Measurements from ENCODE around the gene A4GALT.
"Not testable (repeated sequence)": the region's sequence is repeated elsewhere in the genome, so short reads cannot be mapped to it uniquely, and the experiment has no call there.

A4GALT gene

DNA sequence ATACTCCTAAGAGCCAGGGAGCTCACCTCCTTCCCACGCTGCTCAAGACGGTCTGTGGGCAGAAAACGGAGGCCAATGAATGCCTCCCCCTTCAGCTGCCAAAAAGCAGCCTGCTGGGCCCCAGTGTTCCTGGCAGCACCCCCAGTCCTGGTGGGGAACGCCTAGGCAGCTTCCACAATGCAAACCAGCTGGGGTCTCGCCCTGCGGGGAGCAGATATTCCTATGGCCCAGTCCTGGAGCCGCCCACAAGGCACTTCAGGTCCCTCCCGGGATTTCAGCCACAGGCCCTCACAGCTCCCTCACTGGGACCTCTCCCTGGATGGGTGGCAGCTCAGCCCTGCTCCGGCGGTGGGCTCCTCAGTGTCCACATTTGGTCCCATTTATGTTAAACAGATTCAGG lies 29.2 kb downstream of the A4GALT start:
- H3K9me3 ChIP-seq: no peaks in the 10 kb centered on the region
- H3K27me3 ChIP-seq (ENCODE audit: low read depth): no peaks in the 10 kb centered on the region
- in situ Hi-C loops (cut with MboI; ENCODE audit: low sequenced_read_pairs): no loop called here
- no peak overlapping the region for H3K4me3 ChIP-seq
- H3K36me3 ChIP-seq (replicated peaks): peaks cover 4% of the 10 kb centered on the region
- peaks cover 20% of the 10 kb centered on the region for H3K4me1 ChIP-seq
- DNase-seq (ENCODE audit: low spot score in 2 of 2): no peak

DNA sequence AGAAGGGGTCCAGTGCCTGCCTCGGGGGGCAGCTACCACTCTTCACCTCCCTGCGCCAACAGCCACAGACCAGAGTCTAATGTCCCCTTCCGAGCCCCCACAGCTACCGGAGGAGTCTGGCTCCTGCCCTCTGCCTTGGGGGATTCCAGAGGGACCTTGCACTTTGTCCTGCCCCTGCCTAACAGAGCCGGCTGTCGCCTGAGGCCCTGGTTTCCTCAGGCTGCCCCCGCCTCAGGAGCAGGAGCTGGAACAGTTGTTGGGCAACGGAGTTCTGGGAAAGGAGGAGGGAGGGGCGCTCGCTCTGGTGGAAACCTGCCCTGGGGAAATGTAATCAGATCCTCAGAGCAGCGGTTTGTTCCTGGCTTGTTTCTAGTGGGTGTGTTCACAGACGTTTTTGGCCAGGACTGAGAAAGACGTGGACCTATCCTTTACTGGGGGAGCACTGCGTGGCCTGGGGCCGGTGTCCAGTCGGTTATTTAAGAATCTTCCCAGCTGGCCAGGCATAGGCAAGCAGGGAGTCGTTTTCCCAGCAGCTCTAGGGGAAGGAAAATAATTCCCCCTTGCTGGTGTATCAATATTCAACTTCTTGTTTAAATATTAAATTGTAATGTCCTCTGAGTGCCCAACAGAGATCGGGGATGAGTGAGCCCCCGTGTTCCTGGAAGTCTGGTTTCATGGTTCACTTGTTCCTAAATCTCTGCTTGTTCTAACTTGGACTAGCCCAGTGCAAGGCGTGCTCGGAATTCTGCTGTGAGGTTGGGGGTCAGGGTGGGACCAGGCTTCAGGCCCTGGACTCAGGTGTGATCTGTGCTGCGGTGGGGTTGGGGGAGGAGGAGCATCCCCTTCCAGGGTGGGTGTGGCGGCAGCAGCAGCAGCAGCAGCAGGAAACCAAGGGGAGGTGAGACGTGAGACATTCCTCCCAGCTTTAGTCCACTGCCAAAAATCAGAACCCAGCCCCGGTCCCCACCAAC lies 32.1 kb downstream of the A4GALT start:
- peak; percentile 81 to 86 for DNase-seq (ENCODE audit: low spot score in 2 of 2)
- Histone ChIP-seq H3K27me3 (ENCODE audit: low read depth) (no peaks in the 10 kb centered on the region), H3K4me3 (no peak overlapping the region), H3K36me3 (replicated peaks) (no peaks in the 10 kb centered on the region; the same call in 1 of the 2 replicates), H3K9me3 (no peaks in the 10 kb centered on the region), H3K4me1 (peaks cover 26% of the 10 kb centered on the region)
- in situ Hi-C loops (cut with MboI; ENCODE audit: low sequenced_read_pairs): no loop called here

DNA sequence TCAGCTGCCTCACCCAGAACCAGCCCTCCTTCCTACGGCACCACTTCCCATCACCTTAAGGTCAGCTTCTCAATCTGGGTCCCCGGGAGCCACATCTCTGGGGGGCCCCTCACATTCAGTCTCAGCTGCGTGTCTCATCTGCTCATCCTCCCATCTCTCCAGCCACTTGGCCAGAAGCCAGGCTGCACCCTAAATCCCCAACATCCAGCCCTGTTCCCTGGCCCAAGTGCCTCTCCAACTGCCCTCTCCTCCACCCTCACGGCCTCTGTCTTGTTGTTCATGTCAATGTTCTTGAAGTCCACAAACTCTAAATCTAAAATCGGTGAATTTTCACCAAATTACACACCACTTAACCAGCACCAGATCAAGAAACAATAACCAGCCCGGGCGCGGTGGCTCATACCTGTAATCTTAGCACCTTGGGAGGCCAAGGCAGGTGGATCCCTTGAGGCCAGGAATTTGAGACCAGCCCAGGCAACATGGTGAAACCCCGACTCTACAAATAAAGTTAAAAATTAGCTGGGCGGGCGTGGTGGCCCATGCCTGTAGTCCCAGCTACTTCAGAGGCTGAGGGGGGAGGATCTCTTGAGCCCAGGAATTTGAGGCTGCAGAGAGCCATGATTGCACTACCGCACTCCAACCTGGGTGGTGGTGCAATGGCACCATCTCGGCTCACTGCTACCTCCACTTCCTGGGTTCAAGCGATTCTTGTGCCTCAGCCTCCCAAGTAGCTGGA lies 33.7 kb downstream of the A4GALT start:
- Histone ChIP-seq H3K27me3 (ENCODE audit: low read depth) (no peaks in the 10 kb centered on the region), H3K36me3 (replicated peaks) (no peaks in the 10 kb centered on the region; the same call in 1 of the 2 replicates), H3K9me3 (no peaks in the 10 kb centered on the region), H3K4me1 (peaks cover 26% of the 10 kb centered on the region), H3K4me3 (no peak overlapping the region)
- no peak for DNase-seq (ENCODE audit: low spot score in 2 of 2)
- in situ Hi-C loops (cut with MboI; ENCODE audit: low sequenced_read_pairs): no loop called here

GRCh38 chr22:42685941-42686653 lies 34.6 kb downstream of the A4GALT start:
- Histone ChIP-seq H3K4me3 (no peak overlapping the region), H3K9me3 (no peaks in the 10 kb centered on the region), H3K27me3 (ENCODE audit: low read depth) (no peaks in the 10 kb centered on the region), H3K4me1 (peaks cover 26% of the 10 kb centered on the region), H3K36me3 (replicated peaks) (no peaks in the 10 kb centered on the region; the same call in 1 of the 2 replicates)
- DNase-seq (ENCODE audit: low spot score in 2 of 2): peak; percentile 44 to 79
- in situ Hi-C loops (cut with MboI; ENCODE audit: low sequenced_read_pairs): no loop called here

GRCh38 chr22:42684462-42685195 lies 36.0 kb downstream of the A4GALT start:
- in situ Hi-C loops (cut with MboI; ENCODE audit: low sequenced_read_pairs): no loop called here
- Histone ChIP-seq H3K36me3 (replicated peaks) (no peaks in the 10 kb centered on the region; the same call in 1 of the 2 replicates), H3K9me3 (no peaks in the 10 kb centered on the region), H3K4me1 (peaks cover 26% of the 10 kb centered on the region), H3K4me3 (no peak overlapping the region), H3K27me3 (ENCODE audit: low read depth) (no peaks in the 10 kb centered on the region)
- DNase-seq (ENCODE audit: low spot score in 2 of 2): no peak

DNA sequence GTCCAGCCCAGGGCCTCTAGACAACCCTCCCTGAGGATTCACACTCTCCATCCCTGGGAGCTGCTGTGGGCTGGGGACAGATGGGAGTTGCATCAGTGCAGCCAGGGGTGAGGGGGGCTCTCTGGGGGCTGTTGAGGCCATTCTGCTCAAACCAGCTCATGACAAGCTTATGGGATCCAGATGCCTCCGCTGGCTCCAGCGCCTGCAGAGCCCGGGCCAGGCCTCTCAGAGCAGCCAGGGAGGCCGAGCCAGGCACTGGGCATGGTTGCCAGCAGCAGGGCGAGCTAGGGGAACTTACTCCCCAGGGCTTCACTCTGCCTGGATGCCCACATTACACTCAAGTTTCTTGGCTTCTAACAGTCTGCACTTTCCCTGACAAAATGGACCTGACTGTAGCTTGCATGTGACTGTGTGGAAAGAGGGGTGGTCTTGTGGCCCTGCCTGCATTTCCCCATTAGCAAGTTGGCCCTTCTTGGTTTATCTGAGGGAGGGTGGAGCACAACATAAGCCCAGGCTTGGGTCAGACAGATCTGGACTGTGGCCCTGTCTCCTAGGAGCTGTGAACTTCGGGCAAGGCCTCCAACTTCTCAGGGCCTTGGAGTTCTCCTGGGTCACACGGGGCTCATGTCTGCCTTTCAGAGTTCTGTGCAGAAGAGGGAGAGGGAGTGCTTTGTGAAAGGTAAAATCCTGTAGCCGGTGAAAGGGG lies 36.9 kb downstream of the A4GALT start:
- H3K36me3 ChIP-seq (replicated peaks): no peaks in the 10 kb centered on the region; the same call in 1 of the 2 replicates
- 0 out of 2 replicates have a peak, but pooled peaks cover 2% of the 10 kb centered on the region for H3K9me3 ChIP-seq
- no peak overlapping the region for H3K4me3 ChIP-seq
- no peaks in the 10 kb centered on the region for H3K27me3 ChIP-seq (ENCODE audit: low read depth)
- DNase-seq (ENCODE audit: low spot score in 2 of 2): no peak
- in situ Hi-C loops (cut with MboI; ENCODE audit: low sequenced_read_pairs): no loop called here
- peaks cover 24% of the 10 kb centered on the region for H3K4me1 ChIP-seq

GRCh38 chr22:42682113-42682851 lies 38.4 kb downstream of the A4GALT start:
- H3K4me1 ChIP-seq: peaks cover 15% of the 10 kb centered on the region
- no peaks in the 10 kb centered on the region for H3K27me3 ChIP-seq (ENCODE audit: low read depth)
- DNase-seq (ENCODE audit: low spot score in 2 of 2): no peak
- in situ Hi-C loops (cut with MboI; ENCODE audit: low sequenced_read_pairs): no loop called here
- no peak overlapping the region for H3K4me3 ChIP-seq
- H3K9me3 ChIP-seq: peaks cover 7% of the 10 kb centered on the region; the same call in 1 of the 2 replicates
- no peaks in the 10 kb centered on the region for H3K36me3 ChIP-seq (replicated peaks)

DNA sequence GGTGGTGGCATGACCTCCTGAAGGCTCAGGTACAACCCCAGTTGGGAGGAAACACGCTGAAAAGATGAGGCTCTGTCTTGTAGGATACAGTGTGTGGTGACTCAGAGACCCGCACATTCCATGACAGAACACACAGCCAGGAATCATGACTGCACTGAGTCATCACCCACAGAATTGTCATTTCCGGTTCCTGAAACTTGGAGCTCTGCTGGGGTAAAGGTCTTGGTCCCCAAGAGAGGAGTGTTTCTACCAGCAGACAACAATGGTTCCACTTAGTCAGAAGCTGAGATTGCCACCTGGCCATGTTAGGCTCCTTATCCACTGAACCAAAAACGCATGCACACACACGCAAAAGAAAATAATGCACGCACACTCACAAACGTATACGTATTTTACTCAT lies 40.0 kb downstream of the A4GALT start:
- H3K36me3 ChIP-seq (replicated peaks): no peaks in the 10 kb centered on the region
- peaks cover 7% of the 10 kb centered on the region for H3K9me3 ChIP-seq
- no peaks in the 10 kb centered on the region for H3K27me3 ChIP-seq (ENCODE audit: low read depth)
- DNase-seq (ENCODE audit: low spot score in 2 of 2): no peak
- H3K4me3 ChIP-seq: no peak overlapping the region
- H3K4me1 ChIP-seq: no peaks in the 10 kb centered on the region
- in situ Hi-C loops (cut with MboI; ENCODE audit: low sequenced_read_pairs): no loop called here

DNA sequence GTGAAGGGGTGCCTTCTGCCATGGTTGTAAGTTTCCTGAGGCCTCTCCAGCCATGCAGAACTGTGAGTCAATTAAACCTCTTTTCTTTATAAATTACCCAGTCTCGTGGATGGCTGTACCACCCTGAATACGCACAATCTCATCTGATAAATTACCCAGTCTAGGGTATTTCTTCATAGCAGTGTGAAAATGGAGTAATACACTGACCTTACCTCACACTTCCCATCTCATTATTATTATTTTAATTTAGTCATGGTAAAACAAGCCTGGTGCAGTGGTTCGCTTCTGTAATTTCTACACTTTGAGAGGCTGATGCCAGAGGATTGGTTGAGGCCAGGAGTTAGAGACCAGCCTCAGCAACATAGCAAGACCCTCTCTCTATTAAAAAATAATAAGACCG lies 41.0 kb downstream of the A4GALT start:
- H3K9me3 ChIP-seq: peaks cover 7% of the 10 kb centered on the region
- DNase-seq (ENCODE audit: low spot score in 2 of 2): no peak
- in situ Hi-C loops (cut with MboI; ENCODE audit: low sequenced_read_pairs): no loop called here
- H3K27me3 ChIP-seq (ENCODE audit: low read depth): no peaks in the 10 kb centered on the region
- no peak overlapping the region for H3K4me3 ChIP-seq
- no peaks in the 10 kb centered on the region for H3K36me3 ChIP-seq (replicated peaks)
- H3K4me1 ChIP-seq: no peaks in the 10 kb centered on the region

DNA sequence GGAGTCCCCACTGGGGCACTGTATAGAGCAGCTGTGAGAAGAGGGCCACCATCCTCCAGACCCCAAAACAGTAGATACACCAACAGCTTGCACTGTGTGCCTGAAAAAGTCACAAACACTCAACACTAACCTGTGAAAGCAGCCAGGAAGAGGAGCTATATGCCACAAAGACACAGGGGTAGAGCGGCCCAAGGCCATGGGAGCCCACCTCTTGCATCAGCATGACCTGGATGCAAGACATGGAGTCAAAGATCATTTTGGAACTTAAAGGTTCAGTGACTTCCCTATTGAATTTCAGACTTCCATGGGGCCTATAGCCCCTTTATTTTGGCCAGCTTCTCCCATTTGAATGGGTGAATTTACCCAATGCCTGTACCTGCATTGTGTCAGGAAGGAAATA lies 41.8 kb downstream of the A4GALT start:
- no peaks in the 10 kb centered on the region for H3K36me3 ChIP-seq (replicated peaks)
- in situ Hi-C loops (cut with MboI; ENCODE audit: low sequenced_read_pairs): no loop called here
- no peak overlapping the region for H3K4me3 ChIP-seq
- no peak for DNase-seq (ENCODE audit: low spot score in 2 of 2)
- no peaks in the 10 kb centered on the region for H3K4me1 ChIP-seq
- H3K9me3 ChIP-seq: peaks cover 7% of the 10 kb centered on the region
- H3K27me3 ChIP-seq (ENCODE audit: low read depth): no peaks in the 10 kb centered on the region

GRCh38 chr22:42677936-42678335 lies 42.7 kb downstream of the A4GALT start:
- DNase-seq (ENCODE audit: low spot score in 2 of 2); H3K4me1 ChIP-seq; H3K9me3 ChIP-seq; in situ Hi-C loops (cut with MboI; ENCODE audit: low sequenced_read_pairs); H3K4me3 ChIP-seq; H3K27me3 ChIP-seq (ENCODE audit: low read depth); H3K36me3 ChIP-seq (replicated peaks): not testable (repeated sequence)

DNA sequence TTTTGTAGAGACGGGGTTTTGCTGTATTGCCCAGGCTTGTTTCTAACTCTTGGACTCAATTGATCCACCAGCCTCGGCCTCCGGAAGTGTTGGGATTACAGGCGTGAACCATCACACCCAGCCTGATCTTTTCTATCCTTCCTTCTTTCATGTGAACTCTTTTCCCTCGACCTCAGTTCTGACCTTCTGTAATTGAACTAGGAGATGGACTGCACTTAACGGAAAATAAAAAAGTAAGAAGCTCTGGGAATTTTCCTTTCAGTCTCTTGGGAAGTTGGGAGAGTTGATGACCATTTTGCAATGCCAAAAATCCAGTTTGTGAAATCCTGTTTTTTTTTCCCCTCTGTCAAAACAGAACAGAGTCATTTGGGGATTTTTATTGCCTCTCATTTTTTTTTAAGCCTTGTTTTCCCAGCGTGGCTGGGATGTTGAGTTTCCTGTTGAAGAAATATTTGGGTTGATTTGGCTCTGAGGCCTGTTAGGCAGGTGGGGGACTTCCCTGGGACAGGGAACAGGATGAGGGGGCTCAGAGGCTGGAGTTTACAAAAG lies 44.5 kb downstream of the A4GALT start:
- Histone ChIP-seq H3K4me3 (no peak overlapping the region), H3K9me3 (peaks cover 7% of the 10 kb centered on the region), H3K36me3 (replicated peaks) (no peaks in the 10 kb centered on the region), H3K4me1 (no peaks in the 10 kb centered on the region), H3K27me3 (ENCODE audit: low read depth) (no peaks in the 10 kb centered on the region)
- no peak for DNase-seq (ENCODE audit: low spot score in 2 of 2)
- in situ Hi-C loops (cut with MboI; ENCODE audit: low sequenced_read_pairs): no loop called here

Measured in HAP-1 (cell line).